ENCODE measurements around the gene CFHR4.
"Not testable (repeated sequence)": the region's sequence is repeated elsewhere in the genome, so short reads cannot be mapped to it uniquely, and the experiment has no call there.

Gene CFHR4

DNA sequence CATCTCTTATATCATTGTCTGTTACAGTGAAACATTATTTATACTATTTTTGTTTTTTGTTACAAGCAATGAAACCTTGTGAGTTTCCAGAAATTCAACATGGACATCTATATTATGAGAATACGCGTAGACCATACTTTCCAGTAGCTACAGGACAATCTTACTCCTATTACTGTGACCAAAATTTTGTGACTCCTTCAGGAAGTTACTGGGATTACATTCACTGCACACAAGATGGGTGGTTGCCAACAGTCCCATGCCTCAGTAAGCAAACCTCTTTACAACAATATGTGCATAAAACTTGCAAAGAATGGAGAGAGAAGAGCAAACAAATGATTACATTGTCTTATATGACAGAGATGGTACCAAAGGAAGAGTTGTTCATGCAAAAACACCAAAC lies 22.4 kb downstream of the CFHR4 start:
- Histone ChIP-seq H3K27ac (ENCODE audit: low read depth, low read length) (no peak overlapping the region), H3K4me3 (ENCODE audit: low read length) (no peak overlapping the region), H3K4me1 (ENCODE audit: control insufficient read depth, low read length) (no peaks in the 10 kb centered on the region), H3K27me3 (ENCODE audit: control insufficient read depth, low read length) (no peaks in the 10 kb centered on the region), H3K79me2 (ENCODE audit: control insufficient read depth, low read length) (no peaks in the 10 kb centered on the region), H4K20me1 (ENCODE audit: control insufficient read depth, insufficient read depth, low read depth, low read length) (no peaks in the 10 kb centered on the region), H3K9me2 (replicated peaks; ENCODE audit: control insufficient read depth, low read length) (no peaks in the 10 kb centered on the region), H3K4me2 (ENCODE audit: low read length) (no peak overlapping the region), H3K36me3 (ENCODE audit: control insufficient read depth, low read length) (no peaks in the 10 kb centered on the region), H3K9me3 (ENCODE audit: control insufficient read depth, insufficient read depth, low read length) (no peaks in the 10 kb centered on the region), H3F3A (ENCODE audit: control insufficient read depth, insufficient read depth) (no peaks in the 10 kb centered on the region)
- TF ChIP-seq EZH2phosphoT487 (IDR thresholded peaks at IDR 0.05; ENCODE audit: borderline replicate concordance, low read length): no peak
- TF ChIP-seq, protein P1, sequence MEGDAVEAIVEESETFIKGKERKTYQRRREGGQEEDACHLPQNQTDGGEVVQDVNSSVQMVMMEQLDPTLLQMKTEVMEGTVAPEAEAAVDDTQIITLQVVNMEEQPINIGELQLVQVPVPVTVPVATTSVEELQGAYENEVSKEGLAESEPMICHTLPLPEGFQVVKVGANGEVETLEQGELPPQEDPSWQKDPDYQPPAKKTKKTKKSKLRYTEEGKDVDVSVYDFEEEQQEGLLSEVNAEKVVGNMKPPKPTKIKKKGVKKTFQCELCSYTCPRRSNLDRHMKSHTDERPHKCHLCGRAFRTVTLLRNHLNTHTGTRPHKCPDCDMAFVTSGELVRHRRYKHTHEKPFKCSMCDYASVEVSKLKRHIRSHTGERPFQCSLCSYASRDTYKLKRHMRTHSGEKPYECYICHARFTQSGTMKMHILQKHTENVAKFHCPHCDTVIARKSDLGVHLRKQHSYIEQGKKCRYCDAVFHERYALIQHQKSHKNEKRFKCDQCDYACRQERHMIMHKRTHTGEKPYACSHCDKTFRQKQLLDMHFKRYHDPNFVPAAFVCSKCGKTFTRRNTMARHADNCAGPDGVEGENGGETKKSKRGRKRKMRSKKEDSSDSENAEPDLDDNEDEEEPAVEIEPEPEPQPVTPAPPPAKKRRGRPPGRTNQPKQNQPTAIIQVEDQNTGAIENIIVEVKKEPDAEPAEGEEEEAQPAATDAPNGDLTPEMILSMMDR (IDR thresholded peaks at IDR 0.05; ENCODE audit: low read depth, low read length, poor library complexity, severe bottlenecking): no peak

- H3K9me3 ChIP-seq (ENCODE audit: control insufficient read depth, insufficient read depth, low read length); H3K79me2 ChIP-seq (ENCODE audit: control insufficient read depth, low read length); H3K27ac ChIP-seq (ENCODE audit: low read depth, low read length); H3F3A ChIP-seq (ENCODE audit: control insufficient read depth, insufficient read depth); H4K20me1 ChIP-seq (ENCODE audit: control insufficient read depth, insufficient read depth, low read depth, low read length); H3K27me3 ChIP-seq (ENCODE audit: control insufficient read depth, low read length); H3K4me3 ChIP-seq (ENCODE audit: low read length); H3K36me3 ChIP-seq (ENCODE audit: control insufficient read depth, low read length); H3K4me2 ChIP-seq (ENCODE audit: low read length); H3K9me2 ChIP-seq (replicated peaks; ENCODE audit: control insufficient read depth, low read length); H3K4me1 ChIP-seq (ENCODE audit: control insufficient read depth, low read length): not testable (repeated sequence)
These were observed 24.4 kb downstream of the CFHR4 start for GRCh38 chr1:196912283-196912682.

GRCh38 chr1:196926839-196927238 lies 39.0 kb downstream of the CFHR4 start:
- H3F3A ChIP-seq (ENCODE audit: control insufficient read depth, insufficient read depth); H3K4me3 ChIP-seq (ENCODE audit: low read length); H3K79me2 ChIP-seq (ENCODE audit: control insufficient read depth, low read length); H3K4me2 ChIP-seq (ENCODE audit: low read length); H4K20me1 ChIP-seq (ENCODE audit: control insufficient read depth, insufficient read depth, low read depth, low read length); H3K9me2 ChIP-seq (replicated peaks; ENCODE audit: control insufficient read depth, low read length); H3K36me3 ChIP-seq (ENCODE audit: control insufficient read depth, low read length); H3K27me3 ChIP-seq (ENCODE audit: control insufficient read depth, low read length); H3K27ac ChIP-seq (ENCODE audit: low read depth, low read length); H3K4me1 ChIP-seq (ENCODE audit: control insufficient read depth, low read length); H3K9me3 ChIP-seq (ENCODE audit: control insufficient read depth, insufficient read depth, low read length): not testable (repeated sequence)

DNA sequence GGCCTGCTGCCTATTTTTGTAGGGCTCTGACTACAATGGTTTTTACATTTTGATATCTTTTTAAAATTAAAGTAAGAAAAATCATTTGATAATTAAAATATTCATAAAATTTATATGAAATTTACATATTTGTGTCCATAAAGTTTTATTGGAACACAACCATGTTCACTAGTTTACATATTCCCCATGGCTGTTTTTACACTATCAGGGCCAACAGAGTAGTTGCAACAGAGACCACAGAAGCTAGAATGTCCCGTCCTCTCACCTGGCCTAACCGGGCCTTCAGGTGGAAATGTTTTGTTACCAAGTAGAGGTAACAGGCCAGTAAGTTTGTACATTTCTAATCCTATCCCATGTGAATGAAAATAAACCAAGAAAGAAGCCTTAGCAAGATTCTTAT lies 45.0 kb downstream of the CFHR4 start:
- not testable (repeated sequence) for H3K4me1 ChIP-seq (ENCODE audit: control insufficient read depth, low read length); H3K4me3 ChIP-seq (ENCODE audit: low read length); H3K9me3 ChIP-seq (ENCODE audit: control insufficient read depth, insufficient read depth, low read length); H3K27me3 ChIP-seq (ENCODE audit: control insufficient read depth, low read length); H3K27ac ChIP-seq (ENCODE audit: low read depth, low read length); H3K9me2 ChIP-seq (replicated peaks; ENCODE audit: control insufficient read depth, low read length); H3K4me2 ChIP-seq (ENCODE audit: low read length); H3F3A ChIP-seq (ENCODE audit: control insufficient read depth, insufficient read depth); H3K36me3 ChIP-seq (ENCODE audit: control insufficient read depth, low read length); H3K79me2 ChIP-seq (ENCODE audit: control insufficient read depth, low read length); H4K20me1 ChIP-seq (ENCODE audit: control insufficient read depth, insufficient read depth, low read depth, low read length)

GRCh38 chr1:196933531-196934189 lies 45.8 kb downstream of the CFHR4 start:
- Histone ChIP-seq H3K4me1 (ENCODE audit: control insufficient read depth, low read length) (no peaks in the 10 kb centered on the region), H4K20me1 (ENCODE audit: control insufficient read depth, insufficient read depth, low read depth, low read length) (no peaks in the 10 kb centered on the region), H3K4me2 (ENCODE audit: low read length) (no peak overlapping the region), H3F3A (ENCODE audit: control insufficient read depth, insufficient read depth) (no peaks in the 10 kb centered on the region), H3K9me3 (ENCODE audit: control insufficient read depth, insufficient read depth, low read length) (no peaks in the 10 kb centered on the region), H3K27me3 (ENCODE audit: control insufficient read depth, low read length) (no peaks in the 10 kb centered on the region), H3K27ac (ENCODE audit: low read depth, low read length) (no peak overlapping the region), H3K36me3 (ENCODE audit: control insufficient read depth, low read length) (no peaks in the 10 kb centered on the region), H3K79me2 (ENCODE audit: control insufficient read depth, low read length) (no peaks in the 10 kb centered on the region), H3K4me3 (ENCODE audit: low read length) (no peak overlapping the region), H3K9me2 (replicated peaks; ENCODE audit: control insufficient read depth, low read length) (no peaks in the 10 kb centered on the region)
- TF ChIP-seq, protein P1 (IDR thresholded peaks at IDR 0.05; ENCODE audit: low read depth, low read length, poor library complexity, severe bottlenecking): no peak
- TF ChIP-seq EZH2phosphoT487 (IDR thresholded peaks at IDR 0.05; ENCODE audit: borderline replicate concordance, low read length): no peak

DNA sequence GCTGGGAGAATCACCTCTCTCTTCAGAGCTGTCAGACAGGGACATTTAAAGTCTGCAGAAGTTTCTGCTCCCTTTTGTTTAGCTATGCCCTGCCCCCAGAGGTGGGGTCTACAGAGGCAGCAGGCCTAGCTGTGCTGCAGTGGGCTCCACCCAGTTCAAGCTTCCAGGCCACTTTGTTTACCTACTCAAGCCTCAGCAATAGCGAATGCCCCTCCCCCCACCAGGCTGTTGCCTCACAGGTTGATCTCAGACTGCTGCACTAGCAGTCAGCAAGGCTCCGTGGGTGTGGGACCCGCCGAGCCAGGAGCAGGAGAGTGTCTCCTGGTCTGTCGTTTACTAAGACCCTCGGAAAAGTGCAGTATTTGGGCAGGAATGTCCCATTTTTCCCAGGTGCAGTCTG lies 53.6 kb downstream of the CFHR4 start:
- not testable (repeated sequence) for H3K79me2 ChIP-seq (ENCODE audit: control insufficient read depth, low read length); H3K4me1 ChIP-seq (ENCODE audit: control insufficient read depth, low read length); H3K27me3 ChIP-seq (ENCODE audit: control insufficient read depth, low read length); H3K9me2 ChIP-seq (replicated peaks; ENCODE audit: control insufficient read depth, low read length); H3K4me2 ChIP-seq (ENCODE audit: low read length); H3K9me3 ChIP-seq (ENCODE audit: control insufficient read depth, insufficient read depth, low read length); H3K36me3 ChIP-seq (ENCODE audit: control insufficient read depth, low read length); H3K27ac ChIP-seq (ENCODE audit: low read depth, low read length); H4K20me1 ChIP-seq (ENCODE audit: control insufficient read depth, insufficient read depth, low read depth, low read length); H3F3A ChIP-seq (ENCODE audit: control insufficient read depth, insufficient read depth); H3K4me3 ChIP-seq (ENCODE audit: low read length)

DNA sequence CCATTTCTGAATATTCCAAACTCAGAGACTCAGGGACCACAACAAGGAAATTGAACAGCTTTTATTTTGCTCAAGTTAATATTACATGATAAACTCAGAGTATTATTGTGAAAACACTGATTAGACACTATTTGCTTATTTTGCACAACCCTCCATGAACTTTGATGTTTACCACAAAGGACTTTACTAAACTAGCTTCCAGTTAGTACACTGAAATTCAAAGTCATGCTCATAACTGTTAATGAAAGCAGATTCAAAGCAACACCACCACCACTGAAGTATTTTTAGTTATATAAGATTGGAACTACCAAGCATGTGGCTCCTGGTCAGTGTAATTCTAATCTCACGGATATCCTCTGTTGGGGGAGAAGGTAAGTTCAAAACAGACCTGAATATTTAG lies 55.7 kb downstream of the CFHR4 start, which contains the start of gene CFHR2:
CFHR2 (plus strand) TSS at position 171 of the 400 bp plus-strand sequence; CDS start at position 314, 143 bp downstream.
- H3K27ac ChIP-seq (ENCODE audit: low read depth, low read length); H3K27me3 ChIP-seq (ENCODE audit: control insufficient read depth, low read length); H4K20me1 ChIP-seq (ENCODE audit: control insufficient read depth, insufficient read depth, low read depth, low read length); H3F3A ChIP-seq (ENCODE audit: control insufficient read depth, insufficient read depth); H3K9me3 ChIP-seq (ENCODE audit: control insufficient read depth, insufficient read depth, low read length); H3K4me1 ChIP-seq (ENCODE audit: control insufficient read depth, low read length); H3K4me3 ChIP-seq (ENCODE audit: low read length); H3K79me2 ChIP-seq (ENCODE audit: control insufficient read depth, low read length); H3K4me2 ChIP-seq (ENCODE audit: low read length); H3K9me2 ChIP-seq (replicated peaks; ENCODE audit: control insufficient read depth, low read length); H3K36me3 ChIP-seq (ENCODE audit: control insufficient read depth, low read length): not testable (repeated sequence)

All from DOHH2 (cell line).